Osteocyte (in vitro differentiated cells): ENCODE measurements around the gene ITPR2. TPM values are rescaled to one million over a fixed set of nuclear protein-coding genes. Genes with fewer than 3 reads are reported as not detected.
"Not testable (repeated sequence)": the region's sequence is repeated elsewhere in the genome, so short reads cannot be mapped to it uniquely, and the experiment has no call there.

Source experiments
- DNase-seq: peaks from one replicate; pipeline ENCODE4 v3.0.0; 2021; ENCODE audit warnings: mixed read lengths; ENCODE audit not compliant: unreplicated experiment; ENCODE audit errors: extremely low spot score
- H3K27ac Mint-ChIP-seq: one replicate; pipeline ENCODE4 v1.8.0; 2021; ENCODE audit warnings: mild to moderate bottlenecking, mixed read lengths; ENCODE audit not compliant: unreplicated experiment
- H3K27me3 Mint-ChIP-seq: one replicate; pipeline ENCODE4 v1.8.0; 2021; ENCODE audit warnings: mixed read lengths; ENCODE audit not compliant: unreplicated experiment
- H3K36me3 Mint-ChIP-seq: one replicate; pipeline ENCODE4 v1.8.0; 2021; ENCODE audit warnings: mixed read lengths; ENCODE audit not compliant: unreplicated experiment
- H3K4me1 Mint-ChIP-seq: one replicate; pipeline ENCODE4 v1.8.0; 2021; ENCODE audit warnings: mixed read lengths; ENCODE audit not compliant: unreplicated experiment
- H3K4me3 Mint-ChIP-seq: one replicate; pipeline ENCODE4 v1.8.0; 2021; ENCODE audit warnings: mild to moderate bottlenecking, moderate library complexity, mixed read lengths; ENCODE audit not compliant: unreplicated experiment
- H3K9me3 Mint-ChIP-seq: one replicate; pipeline ENCODE4 v1.8.0; 2021; ENCODE audit warnings: mixed read lengths; ENCODE audit not compliant: unreplicated experiment
- CTCF ChIP-seq: fragments of 200-600 bp; sonication (generic); IDR thresholded peaks from 2 replicates; pipeline ENCODE4 v1.5.0; 2021; ENCODE audit warnings: antibody characterized with exemption, mild to moderate bottlenecking, moderate library complexity
- total RNA-seq: library from RNA; stranded (reverse); gene quantifications from 2 replicates; pipeline ENCODE4 v1.2.1, GENCODE V29; 2021

ITPR2 gene
- total RNA-seq, 1 donor from 2014 or later = 22.1 TPM

- no peak for TF ChIP-seq CTCF
- Mint-ChIP-seq H3K36me3 (no peaks in the 10 kb centered on the region), H3K9me3 (no peaks in the 10 kb centered on the region), H3K4me3 (no peak overlapping the region), H3K27ac (peak overlapping the region; percentile 68), H3K27me3 (no peaks in the 10 kb centered on the region), H3K4me1 (peaks cover 55% of the 10 kb centered on the region)
- no peak for DNase-seq
Measured at GRCh38 chr12:26790645-26790994, 42.4 kb downstream of the ITPR2 start.

GRCh38 chr12:26789731-26790644 lies 43.0 kb downstream of the ITPR2 start:
- H3K4me1 Mint-ChIP-seq = peaks cover 55% of the 10 kb centered on the region
- H3K27ac Mint-ChIP-seq = peak overlapping the region; percentile 68
- no peaks in the 10 kb centered on the region for H3K36me3 Mint-ChIP-seq
- DNase-seq = no peak
- TF ChIP-seq CTCF = no peak
- no peaks in the 10 kb centered on the region for H3K9me3 Mint-ChIP-seq
- H3K4me3 Mint-ChIP-seq = no peak overlapping the region
- H3K27me3 Mint-ChIP-seq = no peaks in the 10 kb centered on the region

GRCh38 chr12:26786865-26787514 lies 46.0 kb downstream of the ITPR2 start:
- H3K27ac Mint-ChIP-seq = peak overlapping the region; percentile 87
- no peaks in the 10 kb centered on the region for H3K9me3 Mint-ChIP-seq
- no peaks in the 10 kb centered on the region for H3K27me3 Mint-ChIP-seq
- H3K4me1 Mint-ChIP-seq = peaks cover 52% of the 10 kb centered on the region
- DNase-seq = no peak
- TF ChIP-seq CTCF = no peak
- H3K4me3 Mint-ChIP-seq = no peak overlapping the region
- no peaks in the 10 kb centered on the region for H3K36me3 Mint-ChIP-seq

GRCh38 chr12:26786491-26786864 lies 46.5 kb downstream of the ITPR2 start:
- H3K4me3 Mint-ChIP-seq = no peak overlapping the region
- DNase-seq = no peak

GRCh38 chr12:26783816-26784379 lies 49.1 kb downstream of the ITPR2 start:
- H3K4me3 Mint-ChIP-seq, DNase-seq, H3K27me3 Mint-ChIP-seq, H3K36me3 Mint-ChIP-seq, H3K9me3 Mint-ChIP-seq: not testable (repeated sequence)
- peaks cover 21% of the 10 kb centered on the region for H3K4me1 Mint-ChIP-seq
- peak overlapping the region; percentile 12 for H3K27ac Mint-ChIP-seq

More at GRCh38 chr12:26786491-26786864, 46.5 kb downstream of the ITPR2 start:
- no peak for TF ChIP-seq CTCF
- Mint-ChIP-seq H3K4me1 (peaks cover 47% of the 10 kb centered on the region), H3K36me3 (no peaks in the 10 kb centered on the region), H3K9me3 (no peaks in the 10 kb centered on the region), H3K27me3 (no peaks in the 10 kb centered on the region), H3K27ac (peak overlapping the region; percentile 87)
